LoVo (cell line): ENCODE measurements around the gene KIF1C.
"Not testable (repeated sequence)": the region's sequence is repeated elsewhere in the genome, so short reads cannot be mapped to it uniquely, and the experiment has no call there.

ENCODE experiments used
- DNase-seq: peaks from one replicate; pipeline ENCODE4 v3.0.0-alpha.2; 2016; ENCODE audit warnings: low spot score

Gene KIF1C

DNA sequence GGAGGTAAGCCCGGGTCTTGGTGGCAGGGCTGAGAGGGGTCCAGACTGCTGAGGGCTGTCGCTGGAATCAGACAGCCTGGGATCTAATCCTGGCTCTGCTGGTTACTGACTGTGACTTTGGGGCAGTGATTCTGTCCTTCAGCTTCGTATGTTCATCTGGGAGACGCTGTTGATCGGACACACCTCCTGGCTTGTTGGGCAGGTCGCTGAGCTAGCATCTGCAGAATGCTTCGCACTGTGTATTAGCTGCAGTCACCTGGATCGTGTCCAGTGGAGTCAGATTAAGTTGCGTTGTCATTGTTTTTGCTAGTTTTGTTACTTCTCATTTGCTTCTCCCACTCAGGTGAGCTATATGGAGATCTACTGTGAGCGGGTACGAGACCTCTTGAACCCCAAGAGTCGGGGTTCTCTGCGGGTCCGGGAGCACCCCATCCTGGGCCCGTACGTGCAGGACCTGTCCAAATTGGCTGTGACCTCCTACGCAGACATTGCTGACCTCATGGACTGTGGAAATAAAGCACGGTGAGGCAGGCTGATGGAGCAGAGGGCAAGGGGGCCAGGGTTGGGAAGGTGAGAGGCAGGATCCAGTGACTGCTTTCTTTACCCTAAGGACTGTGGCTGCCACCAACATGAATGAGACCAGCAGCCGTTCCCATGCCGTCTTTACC is 4.5 kb downstream of the KIF1C start:
- DNase-seq = no peak

DNA sequence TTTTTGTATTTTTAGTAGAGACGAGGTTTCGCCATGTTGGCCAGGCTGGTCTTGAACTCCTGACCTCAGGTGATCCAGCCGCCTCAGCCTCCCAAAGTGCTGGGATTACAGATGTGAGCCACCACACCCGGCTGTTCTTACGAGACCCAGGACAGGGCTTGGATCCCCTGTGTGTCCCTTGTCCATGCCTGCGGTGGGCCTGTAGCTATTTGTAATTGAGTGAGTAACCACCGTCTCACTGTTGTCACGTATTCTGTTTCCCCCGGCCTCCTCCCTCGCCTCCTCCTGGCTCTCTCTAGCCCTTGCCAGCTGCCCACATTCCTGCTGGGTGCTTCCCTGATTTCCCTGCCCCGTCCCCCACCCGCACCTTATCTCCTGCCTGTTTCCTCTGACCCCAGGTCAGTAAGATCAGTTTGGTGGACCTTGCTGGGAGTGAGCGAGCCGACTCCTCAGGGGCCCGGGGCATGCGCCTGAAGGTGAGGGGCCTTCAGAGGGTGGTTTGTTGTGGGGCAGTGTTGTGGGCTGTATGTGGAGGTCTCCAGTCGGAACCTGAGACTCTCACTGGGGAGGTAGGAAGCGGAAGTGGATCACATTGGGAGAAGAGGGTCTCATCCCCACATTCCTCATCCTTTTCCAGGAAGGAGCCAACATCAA is 5.6 kb downstream of the KIF1C start:
- DNase-seq = no peak

DNA sequence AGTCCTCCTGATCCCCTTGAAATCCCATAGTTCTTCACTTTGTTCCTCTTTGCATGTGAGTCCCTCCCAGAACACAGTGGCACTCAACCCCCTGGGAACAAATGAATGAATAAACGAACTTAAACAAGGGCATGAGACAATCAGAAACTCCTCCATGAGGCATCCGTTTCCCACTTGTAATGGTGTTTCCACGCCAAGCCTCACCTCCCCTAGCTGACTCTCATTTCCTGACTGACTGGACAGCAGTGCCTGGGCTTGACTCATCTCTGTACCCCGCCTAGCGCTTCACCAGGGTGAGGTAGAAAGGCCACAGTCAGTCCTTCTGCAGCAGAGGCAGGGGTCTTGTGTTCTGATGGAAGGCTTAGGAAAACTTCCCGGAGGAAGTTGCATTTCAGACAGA is 14.2 kb downstream of the KIF1C start:
- no peak for DNase-seq

DNA sequence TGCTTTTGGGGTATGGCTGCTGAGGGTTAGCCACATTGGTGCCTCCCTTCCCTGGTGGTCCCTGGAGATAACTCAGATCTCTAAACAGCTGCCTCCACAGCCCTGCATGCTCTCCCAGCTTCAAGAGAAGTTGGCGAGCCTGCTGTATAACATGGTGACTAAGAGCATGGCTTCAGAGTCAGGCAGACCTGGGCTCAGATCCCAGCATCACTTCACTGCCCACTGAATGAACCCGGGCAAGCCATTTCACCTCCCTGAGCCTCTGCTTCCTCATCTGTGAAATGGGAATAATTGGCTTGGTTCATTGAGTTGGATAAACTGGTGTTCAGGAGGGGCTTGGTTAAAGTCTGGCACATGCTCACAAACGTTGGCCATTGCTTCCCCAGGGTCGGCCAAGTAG is 16.6 kb downstream of the KIF1C start:
- no peak for DNase-seq

DNA sequence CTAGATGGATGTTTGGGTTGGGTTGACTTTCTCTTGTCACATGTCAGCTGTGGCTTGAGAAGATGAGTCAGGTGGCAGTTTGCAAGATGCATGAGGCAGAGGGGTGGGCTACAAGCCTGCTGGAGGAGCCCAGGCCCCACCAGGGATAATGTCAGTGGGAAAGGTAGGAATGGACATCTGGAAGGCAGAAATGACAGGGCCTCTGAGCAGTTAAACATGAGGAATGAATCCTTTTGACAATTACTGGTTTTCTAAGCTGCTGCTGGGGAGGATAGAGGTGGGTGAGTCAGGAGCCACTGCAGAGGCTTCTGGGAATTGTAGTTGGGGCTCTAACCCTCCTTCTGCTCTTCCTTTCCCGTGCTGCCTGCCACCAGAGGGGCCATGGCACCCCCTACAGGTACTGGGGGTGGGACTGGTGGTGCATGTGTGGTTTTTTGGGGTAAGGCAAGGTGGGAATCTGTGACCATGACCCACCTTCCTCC is 21.8 kb downstream of the KIF1C start:
- DNase-seq = no peak

DNA sequence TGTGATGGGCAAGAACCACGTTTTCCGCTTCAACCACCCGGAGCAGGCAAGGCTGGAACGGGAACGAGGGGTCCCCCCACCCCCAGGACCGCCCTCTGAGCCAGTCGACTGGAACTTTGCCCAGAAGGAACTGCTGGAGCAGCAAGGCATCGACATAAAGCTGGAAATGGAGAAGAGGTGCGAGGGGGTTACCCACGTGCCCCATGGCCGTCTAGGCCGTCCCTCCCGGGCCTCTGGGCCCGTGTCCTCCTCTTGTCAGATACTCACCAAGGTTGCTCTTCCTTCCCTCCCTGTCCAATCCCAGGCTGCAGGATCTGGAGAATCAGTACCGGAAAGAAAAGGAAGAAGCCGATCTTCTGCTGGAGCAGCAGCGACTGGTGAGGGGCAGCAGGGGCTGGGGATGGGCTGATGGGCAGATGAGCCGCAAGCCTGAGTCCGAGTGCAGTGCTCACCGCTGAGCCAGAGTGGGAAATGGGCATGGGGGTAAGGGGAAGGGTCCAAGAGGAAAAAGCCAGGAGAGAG is 22.8 kb downstream of the KIF1C start:
- DNase-seq = no peak

GRCh38 chr17:5022171-5022711 is 24.5 kb downstream of the KIF1C start:
- no peak for DNase-seq

DNA sequence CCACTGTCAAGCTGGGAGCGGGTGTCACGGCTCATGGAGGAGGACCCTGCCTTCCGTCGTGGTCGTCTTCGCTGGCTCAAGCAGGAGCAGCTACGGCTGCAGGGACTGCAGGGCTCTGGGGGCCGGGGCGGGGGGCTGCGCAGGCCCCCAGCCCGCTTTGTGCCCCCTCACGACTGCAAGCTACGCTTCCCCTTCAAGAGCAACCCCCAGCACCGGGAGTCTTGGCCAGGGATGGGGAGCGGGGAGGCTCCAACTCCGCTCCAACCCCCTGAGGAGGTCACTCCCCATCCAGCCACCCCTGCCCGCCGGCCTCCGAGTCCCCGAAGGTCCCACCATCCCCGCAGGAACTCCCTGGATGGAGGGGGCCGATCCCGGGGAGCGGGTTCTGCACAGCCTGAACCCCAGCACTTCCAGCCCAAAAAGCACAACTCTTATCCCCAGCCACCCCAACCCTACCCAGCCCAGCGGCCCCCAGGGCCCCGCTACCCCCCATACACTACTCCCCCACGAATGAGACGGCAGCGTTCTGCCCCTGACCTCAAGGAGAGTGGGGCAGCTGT is 25.9 kb downstream of the KIF1C start:
- no peak for DNase-seq

GRCh38 chr17:5024604-5025003 is 26.9 kb downstream of the KIF1C start:
- DNase-seq = no peak

DNA sequence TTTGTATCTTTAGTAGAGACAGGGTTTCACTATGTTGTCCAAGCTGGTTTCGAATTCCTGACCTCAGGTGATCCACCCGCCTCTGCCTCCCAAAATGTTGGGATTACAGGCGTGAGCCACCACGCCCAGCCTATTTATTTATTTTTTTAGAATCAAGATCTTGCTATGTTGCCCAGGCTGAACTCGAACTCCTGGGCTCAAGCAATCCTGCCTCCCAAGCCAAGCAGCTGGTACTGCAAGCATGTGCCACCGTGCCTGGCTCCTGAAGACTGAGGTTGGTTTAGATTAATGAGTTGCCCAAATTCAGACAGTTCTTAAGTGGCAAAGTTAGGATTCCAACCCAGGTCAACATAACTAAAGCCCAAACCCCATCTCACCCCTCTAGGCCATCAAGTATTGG is 29.5 kb downstream of the KIF1C start:
- no peak for DNase-seq

DNA sequence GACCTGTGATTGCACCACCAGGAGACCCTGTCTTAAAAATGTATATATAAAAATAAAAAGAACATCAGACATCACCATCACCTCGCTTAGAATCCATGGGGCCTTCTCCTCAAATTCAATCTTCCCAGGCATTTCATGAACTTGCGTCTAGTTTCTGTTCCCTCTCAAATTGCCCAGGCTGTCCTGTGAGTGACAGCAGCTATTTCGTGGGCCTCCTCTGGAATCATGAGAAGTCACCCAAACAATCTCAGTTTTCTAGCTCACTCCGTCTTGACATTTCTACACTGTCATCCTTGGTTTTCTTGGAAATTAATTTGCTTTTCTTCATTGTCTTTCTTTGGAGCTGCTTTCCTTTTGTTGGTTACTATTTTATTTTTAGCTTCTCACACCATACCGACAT is 30.2 kb downstream of the KIF1C start:
- no peak for DNase-seq

- not testable (repeated sequence) for DNase-seq
These were observed 32.4 kb downstream of the KIF1C start for GRCh38 chr17:5030168-5030567.

GRCh38 chr17:5031365-5032082 is 33.8 kb downstream of the KIF1C start:
- DNase-seq = peak; percentile 77

GRCh38 chr17:5032865-5033264 is 35.1 kb downstream of the KIF1C start:
- DNase-seq = no peak

GRCh38 chr17:5033352-5034015 is 35.7 kb downstream of the KIF1C start:
- DNase-seq = no peak

DNA sequence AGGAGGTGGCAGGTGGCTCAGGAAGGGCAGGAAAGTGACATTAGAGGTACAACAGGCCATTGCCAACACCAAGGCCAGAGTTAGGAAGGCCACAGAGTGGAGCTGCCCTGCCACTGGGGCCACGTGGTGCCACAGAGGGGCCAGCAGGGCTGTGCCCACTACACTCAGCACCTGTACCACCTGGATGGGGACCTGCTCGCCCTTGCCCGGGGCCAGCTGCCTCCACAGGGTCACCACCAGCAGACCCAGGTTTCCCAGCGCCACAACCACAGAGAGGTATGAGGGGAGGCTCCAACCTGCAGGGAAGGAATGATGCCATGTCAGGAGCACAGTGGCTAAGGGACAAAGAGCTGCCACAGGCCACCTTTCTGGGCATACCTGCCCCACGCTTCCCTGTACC is 36.3 kb downstream of the KIF1C start:
- DNase-seq = no peak

DNA sequence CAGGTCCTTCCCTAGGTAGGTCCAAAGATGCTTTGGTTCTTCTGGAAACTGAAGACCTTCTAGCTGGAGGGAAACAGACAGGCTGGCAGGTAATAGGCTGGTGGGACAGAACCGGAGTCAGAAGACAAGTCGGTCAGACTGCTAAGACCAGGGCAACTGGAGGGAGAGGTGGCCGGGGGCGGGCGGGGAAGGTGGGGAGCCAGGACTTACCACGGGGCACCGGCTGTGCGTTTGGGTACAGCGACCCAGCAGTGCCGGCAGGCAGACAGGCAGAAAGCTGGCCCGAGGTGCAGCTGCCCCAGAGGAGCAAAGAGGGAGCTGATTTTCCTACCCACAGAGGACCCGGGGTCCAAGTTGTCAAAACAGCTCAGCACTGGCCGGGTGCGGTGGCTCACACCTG is 36.9 kb downstream of the KIF1C start:
- DNase-seq = no peak

DNA sequence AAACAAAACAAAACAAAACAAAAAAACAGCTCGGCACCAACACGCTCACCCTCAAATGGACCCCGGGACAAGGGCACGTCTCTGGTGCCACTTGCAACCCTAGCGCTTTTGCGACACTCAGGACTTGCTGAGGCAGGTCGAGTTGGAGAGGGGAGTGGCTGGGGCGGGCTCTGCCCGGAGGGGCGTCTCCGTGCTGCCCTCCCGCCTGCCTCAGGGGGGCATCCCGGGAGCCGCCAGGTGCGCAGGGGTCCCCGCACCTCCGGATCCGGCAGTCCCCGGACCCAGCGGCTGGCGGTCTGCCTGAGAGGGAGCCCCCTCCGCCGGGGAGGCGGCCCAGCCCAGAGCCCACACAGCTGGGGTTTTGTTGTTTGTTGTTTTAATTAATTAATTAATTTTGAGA is 37.6 kb downstream of the KIF1C start, which contains the start of gene SLC52A1:
TSS of gene SLC52A1 (minus strand) at position 112 of the 400 bp plus-strand sequence. CDS start 820 bp downstream, outside the sequence.
- DNase-seq = peak; percentile 24

- peak; percentile 15 for DNase-seq
These were observed 44.6 kb downstream of the KIF1C start for GRCh38 chr17:5042157-5043022.

DNA sequence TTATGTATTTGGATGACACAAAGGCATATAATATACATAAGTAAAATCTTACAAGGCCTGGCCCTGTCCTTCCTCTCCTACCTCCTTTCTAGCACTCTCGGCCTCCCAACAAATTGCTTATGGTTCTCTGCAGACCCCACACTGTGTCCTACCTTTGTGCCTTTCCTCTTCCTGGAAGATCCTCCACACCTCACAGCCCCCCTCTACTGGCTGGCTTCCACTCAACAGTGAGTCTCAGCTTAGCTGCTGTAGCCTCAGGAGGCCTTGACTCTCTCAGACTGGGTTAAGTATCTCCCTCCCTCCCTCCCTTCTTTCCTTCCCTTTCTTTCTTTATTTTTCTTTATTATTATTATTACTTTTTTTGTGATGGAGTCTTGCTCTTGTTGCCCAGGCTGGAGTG is 45.8 kb downstream of the KIF1C start:
- DNase-seq = no peak

- peak; percentile 41 for DNase-seq
These were observed 46.9 kb downstream of the KIF1C start for GRCh38 chr17:5044630-5045029.
